Midbrain (tissue), 1 donor: Measurements from ENCODE around the gene OSBP2.
"Not testable (repeated sequence)": the region's sequence is repeated elsewhere in the genome, so short reads cannot be mapped to it uniquely, and the experiment has no call there.

Experiments used
- DNase-seq: peaks from one replicate; lab custom pipeline; 2025; lab: John Stamatoyannopoulos, UW

The OSBP2 gene

DNA sequence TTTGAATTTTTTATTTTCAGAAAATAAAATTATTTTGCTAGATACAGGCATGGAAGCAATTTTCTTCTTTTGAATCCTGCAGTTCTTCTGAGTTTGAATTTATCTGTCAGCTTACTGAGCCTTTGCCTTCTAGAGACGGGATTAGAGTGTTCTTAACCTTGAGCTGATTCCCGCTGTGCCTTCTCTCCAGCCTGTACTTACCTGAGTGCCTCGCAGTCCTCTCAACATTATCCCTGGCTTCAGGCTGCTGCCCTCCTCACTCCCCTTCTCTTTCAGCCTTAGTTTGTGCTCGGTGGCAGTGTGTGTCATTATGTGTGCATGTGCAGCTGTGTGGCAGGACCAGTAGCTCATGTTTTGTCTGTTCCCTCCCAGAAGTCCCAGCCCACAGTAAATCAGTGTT lies 24.3 kb downstream of the OSBP2 start:
- DNase-seq = no peak

DNA sequence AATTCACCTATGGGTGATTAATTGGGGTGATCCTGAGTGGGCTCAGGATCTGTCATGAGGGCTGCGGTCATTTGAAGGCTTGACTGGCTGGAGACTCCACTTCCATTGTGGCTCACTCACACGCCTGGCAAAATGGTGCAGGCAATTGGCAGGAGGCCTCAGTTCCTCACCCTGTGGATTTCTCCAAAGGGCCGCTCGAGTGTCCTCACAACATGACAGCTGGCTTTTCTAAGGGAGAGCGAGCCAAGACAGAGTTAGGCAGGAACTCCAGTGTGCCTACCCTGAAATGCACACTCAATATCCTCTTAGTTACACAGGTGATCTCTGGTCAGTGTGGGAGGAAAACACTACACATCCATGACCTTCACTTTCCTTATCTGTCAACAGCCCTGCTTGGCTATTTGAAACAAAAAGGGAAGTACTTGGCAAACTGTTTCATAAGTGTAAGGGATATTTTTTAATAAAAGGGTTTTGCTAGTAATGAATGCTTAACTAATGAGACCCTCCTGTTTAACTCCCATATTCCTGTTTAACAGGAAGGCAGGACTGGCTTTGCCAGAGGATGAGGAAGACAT lies 25.7 kb downstream of the OSBP2 start:
- no peak for DNase-seq

DNA sequence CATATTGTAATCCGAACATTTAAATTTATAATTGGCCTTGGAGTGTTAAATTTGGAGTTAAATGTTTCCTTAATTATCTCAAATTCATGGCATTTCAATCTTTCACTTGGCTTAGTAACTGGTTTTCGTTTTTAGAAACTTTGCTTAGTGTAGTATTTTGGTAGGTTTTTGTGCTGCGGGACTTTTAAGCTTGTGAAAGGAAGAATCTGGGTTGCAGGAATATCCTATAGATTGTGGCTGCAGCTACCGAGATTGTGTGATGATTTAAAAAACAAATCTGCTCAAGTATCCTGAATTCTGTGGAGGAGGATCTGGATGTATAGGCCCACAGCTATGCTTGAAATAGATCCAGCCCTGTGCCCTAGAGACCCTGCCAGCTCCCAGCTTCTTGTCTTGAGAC lies 27.1 kb downstream of the OSBP2 start:
- DNase-seq = no peak

DNA sequence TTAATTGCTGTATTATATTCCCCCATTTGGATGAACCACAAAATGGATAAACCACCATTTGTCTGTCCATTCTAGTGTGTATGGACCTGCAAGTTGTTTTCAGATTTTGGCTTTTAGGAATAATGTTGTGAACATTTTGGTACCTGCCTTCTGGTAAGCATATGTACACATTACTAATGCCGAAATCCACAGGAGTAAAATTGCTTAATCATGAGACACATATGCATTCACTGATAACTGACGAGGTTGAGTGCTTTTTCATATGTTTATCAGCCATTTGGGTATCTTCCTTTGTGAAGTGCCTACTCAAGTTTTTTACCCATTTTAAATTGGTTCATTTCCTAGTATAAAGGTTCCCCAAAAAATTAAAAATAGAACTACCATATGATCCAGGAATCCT lies 34.2 kb downstream of the OSBP2 start:
- no peak for DNase-seq

DNA sequence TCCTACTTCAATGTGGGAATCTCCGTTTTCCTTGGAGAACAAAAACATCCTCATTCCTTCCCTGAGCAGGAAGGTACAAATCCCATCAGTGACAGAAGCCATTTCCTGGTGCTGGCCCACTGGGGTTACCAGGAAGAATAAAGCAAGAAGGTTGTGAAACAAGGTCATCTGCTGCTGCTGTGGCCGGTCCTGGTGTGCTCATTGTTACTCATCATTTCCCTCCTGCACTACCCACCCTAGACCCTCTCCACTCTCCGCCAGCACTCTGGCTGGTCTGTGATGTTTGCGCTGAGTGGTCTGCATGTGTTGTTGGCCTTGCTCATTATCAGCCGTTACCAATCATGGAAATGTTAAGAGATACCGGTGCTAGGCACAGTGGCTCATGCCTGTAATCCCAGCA lies 37.0 kb downstream of the OSBP2 start:
- DNase-seq = no peak

DNA sequence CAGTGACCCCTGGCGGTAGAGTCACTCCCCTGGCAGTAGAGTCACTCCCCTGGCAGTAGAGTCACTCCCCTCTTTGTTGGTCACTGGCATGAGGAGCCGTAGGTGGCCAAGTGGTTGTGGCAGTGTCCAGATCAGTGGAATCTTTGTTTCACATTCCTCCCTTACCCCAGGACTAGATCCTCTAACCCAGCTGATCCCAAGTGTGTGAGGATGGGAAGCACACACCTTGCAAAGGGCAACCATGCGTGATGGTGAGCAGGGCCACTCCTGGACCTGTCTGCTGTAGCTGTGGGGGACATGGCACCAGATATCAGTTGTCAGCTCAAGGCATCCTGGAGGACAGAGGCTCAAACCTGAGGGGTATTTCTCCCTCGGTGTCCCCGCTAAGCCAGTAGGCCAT lies 37.8 kb downstream of the OSBP2 start:
- DNase-seq = no peak

DNA sequence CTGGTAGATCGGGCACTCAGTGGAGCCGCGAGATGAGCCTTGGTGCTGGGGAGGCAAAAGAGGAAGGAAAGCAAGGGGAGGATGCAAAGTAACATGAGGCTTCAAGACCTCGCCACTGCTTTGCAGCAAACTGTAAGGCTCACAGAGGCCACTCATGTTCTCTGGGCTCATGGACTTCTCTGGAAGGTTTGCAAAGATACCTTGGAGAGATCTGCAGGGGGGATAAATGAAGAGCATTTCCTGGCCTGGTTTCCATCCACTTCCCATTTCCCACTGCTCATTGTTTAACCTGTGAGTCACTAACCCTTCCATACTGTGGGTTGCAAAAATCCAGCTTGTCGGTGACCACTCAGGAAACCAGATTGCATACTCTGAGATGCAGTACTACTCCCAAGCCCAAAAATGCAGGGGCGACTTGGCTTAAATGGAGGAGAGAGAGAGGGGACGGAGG lies 38.5 kb downstream of the OSBP2 start:
- no peak for DNase-seq

DNA sequence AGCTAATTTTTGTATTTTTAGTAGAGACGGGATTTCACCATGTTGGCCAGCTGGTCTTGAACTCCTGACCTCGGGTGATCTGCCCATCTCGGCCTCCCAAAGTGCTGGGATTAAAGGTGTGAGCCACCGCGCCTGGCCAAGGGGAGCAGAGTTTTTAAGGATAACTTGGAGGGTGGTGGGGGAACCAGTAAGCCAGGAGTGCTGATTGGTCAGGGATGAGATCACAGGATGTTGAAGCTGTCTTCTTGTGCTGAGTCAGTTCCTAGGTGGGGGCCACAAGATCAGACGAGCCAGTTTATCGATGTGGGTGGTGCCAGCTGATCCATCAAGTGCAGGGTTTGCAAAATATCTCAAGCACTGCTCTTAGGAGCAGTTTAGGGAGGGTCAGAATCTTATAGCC lies 45.3 kb downstream of the OSBP2 start:
- not testable (repeated sequence) for DNase-seq

DNA sequence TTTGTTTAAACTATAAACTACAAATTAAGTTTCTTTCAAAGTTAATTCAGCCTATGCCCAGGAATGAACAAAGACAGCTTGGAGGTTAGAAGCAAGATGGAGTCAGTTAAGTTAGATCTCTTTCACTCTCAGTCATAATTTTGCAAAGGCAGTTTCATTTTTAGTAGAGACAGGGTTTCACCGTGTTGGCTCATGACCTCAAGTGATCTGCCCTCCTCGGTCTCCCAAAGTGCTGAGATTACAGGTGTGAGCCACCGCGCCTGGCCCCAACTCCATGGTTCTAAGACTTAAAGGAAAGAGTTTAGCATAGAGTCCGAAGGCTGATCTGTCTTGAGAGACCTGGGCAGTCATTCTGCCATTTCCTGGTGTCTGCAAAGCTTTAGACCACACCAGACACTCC lies 45.8 kb downstream of the OSBP2 start:
- not testable (repeated sequence) for DNase-seq

DNA sequence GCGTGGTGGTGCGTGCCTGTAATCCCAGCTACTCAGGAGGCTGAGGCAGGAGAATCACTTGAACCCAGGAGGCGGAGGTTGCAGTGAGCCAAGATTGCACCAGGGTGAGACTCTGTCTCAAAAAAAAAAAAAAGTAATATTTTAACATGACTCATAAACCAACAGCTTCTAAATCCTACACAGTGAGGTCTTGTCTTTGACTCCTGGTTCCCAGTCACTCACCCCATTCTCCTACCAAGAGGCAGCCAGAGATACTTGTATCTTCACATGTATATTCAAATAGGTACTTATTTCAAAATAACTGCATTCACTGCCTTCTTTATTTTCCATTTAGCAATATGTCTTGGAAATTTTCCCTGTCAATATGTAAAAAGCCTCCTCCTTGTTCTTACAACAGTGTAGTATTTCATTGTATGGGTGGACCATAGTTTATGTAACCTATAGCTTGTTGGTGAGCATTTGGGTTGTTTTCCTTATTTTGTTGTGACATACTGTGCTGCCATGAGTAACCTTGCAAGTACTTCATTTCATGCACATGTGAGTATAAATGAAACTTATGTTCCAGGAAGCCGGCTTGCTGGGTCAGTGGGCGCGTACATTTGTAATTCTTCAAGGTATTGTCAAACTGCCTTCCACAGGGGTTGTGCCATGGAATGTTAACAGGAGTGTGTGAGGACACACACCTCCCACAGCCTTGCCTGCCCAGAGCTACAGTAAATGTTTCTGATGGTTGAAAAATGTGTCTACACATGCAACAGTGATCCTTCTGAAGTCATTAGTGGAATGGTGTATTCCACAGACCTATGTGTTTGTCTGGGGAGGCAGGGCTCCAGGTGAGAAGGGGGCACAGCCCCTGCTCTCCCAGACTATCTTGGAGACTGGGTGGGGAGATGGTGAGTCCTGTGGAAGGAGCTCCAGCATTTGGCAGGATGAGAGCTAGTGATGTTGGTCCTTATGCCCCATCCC lies 47.9 kb downstream of the OSBP2 start:
- DNase-seq = no peak

DNA sequence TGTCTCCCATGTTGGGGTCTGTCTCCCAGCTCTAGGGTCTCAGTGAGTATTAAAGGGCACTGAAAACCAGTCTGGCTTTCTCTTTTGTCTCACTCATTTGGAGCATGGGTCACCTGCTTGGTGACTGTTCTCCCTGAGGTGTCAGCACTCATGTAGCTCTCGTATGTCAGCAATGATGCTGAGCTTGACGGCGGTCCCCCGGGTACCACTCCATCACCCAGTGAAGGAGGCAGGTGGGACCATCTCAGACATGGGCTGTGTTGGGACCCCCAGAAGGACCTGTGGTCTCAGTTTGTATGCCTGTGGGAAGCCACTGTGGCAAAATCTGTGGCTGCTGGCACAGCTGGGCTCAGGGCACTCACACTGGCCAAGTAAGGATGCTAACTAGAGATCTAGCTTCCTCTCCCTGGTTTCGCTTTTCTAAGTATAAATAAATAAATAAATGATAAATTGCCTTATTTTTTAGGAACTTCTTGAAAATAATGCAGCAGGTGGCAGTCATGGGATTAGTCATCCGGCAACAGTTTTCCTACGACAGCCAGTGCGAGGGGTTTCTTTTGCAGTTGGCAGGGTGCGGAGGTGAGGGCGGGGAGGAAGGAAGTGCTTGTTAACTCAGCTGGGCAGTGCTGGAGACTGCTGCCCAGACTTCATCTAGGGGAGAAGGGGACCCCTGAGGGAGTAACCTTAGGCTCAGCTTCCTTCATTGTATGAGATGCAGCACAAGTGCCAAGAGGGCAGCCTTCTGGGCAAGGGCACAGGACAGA lies 48.8 kb downstream of the OSBP2 start:
- no peak for DNase-seq

DNA sequence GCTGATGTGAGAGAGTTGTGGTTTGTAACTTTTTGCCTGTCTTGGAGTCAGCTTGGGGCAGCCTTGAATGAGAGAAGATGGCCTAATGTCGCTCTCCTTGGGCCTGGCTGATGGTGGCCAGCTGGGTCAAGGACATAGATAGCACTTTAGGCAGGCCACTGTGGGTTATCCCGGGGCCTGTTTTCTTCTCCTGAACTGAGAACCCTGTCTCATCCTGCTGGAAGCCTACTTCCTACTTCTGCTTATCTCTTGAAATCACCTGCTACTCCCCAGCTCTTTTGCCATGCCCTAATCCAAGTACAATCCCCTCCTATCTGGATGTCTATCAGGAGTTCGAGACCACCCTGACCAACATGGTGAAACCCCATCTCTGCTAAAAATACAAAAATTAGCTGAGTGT lies 49.5 kb downstream of the OSBP2 start:
- no peak for DNase-seq

DNA sequence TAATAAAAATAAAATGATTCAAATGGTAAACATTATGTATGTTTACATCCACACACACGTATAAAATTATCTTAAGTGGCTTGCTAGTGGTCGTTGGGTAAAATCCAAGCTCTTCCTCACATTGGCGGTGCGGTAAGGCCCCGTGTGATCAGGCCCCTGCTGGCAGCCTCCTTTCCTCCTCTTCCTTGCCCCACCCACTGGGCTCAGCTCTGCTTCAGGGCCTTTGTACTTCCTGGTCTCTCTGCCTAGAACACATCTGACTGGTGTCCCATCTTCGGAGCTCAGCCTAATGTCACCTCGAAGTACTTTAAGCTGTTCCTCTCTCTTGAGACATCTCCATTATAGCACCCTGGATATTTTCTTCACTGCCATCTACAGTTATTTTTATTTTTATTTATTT lies 52.8 kb downstream of the OSBP2 start:
- no peak for DNase-seq

DNA sequence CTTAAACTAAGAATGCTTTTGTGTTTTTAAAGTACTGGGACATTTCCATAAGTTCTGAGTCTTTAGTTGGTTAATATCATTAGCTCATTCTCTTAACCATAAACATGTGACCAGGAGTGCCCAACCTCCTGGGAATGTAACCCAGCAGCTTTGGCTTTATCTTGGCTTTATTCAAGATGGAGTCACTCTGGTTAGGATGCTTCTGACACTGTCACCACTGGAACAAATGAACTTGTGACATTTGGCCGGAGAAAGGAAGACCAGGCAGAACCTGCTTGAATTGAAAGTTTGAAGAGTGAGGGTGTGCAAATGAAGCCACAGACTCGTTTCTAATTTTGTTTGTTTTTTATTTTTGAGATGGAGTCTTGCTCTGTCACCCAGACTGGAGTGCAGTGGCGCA lies 54.6 kb downstream of the OSBP2 start:
- DNase-seq = no peak

DNA sequence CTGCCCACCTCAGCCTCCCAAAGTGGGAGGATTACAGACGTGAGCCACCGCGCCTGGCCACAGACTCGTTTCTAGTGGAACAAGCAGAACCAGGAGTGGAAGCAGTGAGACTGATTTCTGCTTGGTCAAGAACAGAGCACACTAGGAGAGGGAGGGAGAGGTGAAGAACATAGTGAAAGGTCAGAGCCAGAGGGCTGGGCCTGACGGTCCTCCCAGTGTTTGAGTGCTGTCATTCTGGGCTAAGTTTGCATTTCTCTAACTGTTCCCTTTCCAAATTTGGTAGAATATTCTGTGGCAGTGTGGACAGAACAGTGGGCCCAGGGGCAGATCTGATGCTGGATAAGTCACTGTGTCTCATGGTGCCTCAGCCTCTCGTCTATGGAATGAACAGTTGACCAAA lies 55.2 kb downstream of the OSBP2 start:
- DNase-seq = no peak

DNA sequence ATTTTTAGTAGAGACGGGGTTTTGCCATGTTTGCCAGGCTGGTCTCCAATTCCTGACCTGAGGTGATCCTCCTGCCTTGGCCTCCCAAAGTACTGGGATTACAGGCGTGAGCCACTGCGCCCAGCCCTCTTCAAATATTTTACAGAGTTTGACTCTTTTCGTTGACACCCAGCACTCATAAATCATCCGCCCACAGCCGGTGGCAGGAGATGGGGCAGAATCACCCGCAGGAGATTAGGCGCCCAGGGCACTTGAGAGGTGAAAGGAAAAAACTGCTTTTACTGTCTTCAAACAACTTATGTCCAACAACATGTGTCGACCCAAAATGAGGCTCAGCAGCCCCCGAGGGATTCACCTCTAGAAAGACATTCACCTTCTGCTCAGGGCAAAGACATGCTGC lies 56.9 kb downstream of the OSBP2 start:
- no peak for DNase-seq

DNA sequence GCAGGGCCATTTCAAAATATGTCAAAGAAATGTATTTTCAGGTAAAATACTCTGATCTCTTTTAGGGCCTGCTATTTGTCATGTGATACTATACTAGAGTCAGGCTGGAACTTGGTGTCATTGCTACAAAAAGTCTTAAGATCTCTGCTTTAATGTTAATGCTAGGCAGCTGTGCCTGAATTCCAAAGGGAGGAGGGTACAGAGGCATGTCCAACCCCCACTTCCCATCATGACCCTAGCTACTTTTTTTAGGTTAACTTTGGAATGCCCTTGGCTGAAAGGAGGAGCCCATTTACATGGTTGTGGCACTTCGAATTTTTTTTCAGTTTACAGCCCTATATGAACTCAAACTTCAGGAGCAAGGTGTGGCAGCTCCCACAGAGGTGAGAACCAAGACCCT lies 58.1 kb downstream of the OSBP2 start:
- no peak for DNase-seq

DNA sequence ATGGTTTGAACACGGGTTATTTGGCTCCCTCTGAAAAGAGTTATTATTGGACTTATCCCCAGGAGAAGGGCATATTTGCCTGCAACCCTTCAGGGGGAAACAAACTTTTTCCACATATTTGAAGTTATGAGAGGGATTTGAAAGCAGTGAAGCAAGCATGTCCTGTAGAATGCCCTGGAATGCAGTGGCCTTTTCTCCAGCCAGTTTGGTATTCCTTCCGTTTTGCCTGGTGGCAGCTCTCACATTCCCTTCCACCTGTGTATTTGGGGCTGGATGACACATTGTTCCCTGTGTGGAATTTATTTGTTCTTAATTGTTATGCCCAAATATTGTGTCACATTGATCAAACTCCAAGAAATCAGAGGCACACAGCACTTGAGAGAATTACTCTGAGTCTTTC lies 59.0 kb downstream of the OSBP2 start:
- no peak for DNase-seq

DNA sequence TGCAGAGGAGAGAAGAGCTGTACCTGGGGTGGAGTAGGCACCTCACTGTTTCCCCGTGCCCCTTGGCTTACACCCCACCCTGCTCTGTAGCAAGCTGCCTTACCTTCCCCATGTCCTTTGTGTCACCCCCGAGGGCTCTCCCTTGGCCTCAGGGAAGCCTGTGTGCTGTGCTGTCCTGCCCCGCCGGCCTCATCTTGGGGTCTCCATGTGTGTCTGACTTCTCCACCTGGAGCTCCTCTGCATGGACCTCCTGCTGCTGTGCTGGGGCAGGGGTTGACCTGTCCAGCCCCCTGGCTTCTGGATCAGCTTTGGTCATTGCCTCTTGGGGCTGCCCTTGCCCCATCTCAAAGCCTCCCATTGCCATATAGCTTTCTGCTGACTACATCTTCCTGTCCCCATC lies 59.8 kb downstream of the OSBP2 start:
- no peak for DNase-seq

DNA sequence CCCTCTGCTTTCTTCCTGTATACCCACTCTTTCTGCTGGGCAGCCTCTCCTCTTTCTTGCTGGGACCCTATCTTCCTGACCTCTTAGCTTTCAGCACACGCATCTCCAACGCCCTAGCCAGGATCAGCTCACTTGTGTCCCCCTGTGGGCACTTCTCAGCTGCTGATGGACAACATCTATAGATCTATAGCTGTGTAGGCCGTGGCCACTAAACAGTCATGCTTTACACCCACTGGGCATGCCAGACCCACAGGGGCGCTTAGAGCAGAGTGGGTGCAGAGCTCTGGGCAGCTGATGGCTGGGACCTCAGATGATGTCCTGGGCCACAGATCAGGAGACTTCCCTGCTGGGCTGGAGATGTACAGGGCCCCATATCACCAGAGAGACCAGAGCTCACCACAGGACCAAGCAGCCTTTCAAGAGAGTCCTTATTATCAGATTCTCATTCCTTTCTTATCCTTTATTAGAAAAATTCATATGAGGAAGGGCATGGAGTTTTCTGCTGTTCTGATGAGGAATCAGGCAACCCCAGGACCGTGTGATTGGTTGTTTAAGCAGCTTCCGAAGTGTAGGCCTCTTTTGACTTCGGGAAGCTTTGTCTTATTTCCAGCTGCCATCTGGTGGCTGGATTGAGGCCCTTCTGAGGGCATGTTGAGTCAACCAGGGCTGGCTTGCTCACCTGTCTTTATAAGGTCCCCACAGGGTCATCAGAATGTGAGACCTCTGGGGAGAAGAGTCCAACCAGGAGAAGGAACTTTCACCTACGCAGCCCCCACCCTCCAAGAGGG lies 60.5 kb downstream of the OSBP2 start:
- DNase-seq = peak; percentile 77

DNA sequence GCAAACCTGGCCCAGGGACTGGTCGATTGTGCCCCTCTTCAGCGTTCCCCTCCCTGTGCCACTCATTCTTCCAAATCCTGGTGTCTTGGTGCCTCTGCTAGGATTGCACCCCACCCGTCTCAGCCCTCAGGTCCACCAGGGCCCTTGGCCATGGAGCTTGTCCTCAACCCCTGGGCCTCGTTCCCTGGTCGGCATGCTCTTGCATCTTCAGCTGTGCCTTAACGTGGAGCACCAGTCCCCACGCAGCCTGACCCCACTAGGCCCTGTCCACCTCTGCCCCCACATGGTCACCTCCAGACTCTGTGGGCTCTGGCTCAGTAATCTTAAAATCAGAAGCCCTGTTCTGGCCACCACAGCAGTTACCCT lies 61.1 kb downstream of the OSBP2 start:
- no peak for DNase-seq
